ENCODE results near the gene CEP76. TPM values are rescaled to one million over a fixed set of nuclear protein-coding genes. Genes with fewer than 3 reads are reported as not detected.
A peak's percentile ranks its signal among the peaks of the same experiment; 100 is the strongest.

The CEP76 gene
- total RNA-seq, 2 experiments from 2014 or later = 11.9 to 12.5 TPM

- no peak for ATAC-seq
- intact Hi-C loops (cut with micrococcal nuclease) = no loop called here
- Mint-ChIP-seq H3K27ac (no peak overlapping the region), H3K4me1 (ENCODE audit: low read depth) (peaks cover 10% of the 10 kb centered on the region), H3K4me3 (no peak overlapping the region), H3K27me3 (no peaks in the 10 kb centered on the region), H3K9me3 (no peaks in the 10 kb centered on the region), H3K36me3 (ENCODE audit: low read depth) (no peaks in the 10 kb centered on the region)
- ChIA-PET CTCF (interaction anchor here (0.7 to 3.8 kb wide), 11 partner anchors 11 to 189 kb away, joined by 3 to 44 read pairs (median 9); no protein-coding TSS in a partner anchor), POLR2A (interaction anchor here (1.3 kb wide), 1 partner anchor 137 kb away, joined by 3 read pairs; no protein-coding TSS in a partner anchor)
- TF ChIP-seq CTCF (IDR thresholded peaks at IDR 0.05) = no peak
- no peak for DNase-seq
These were observed 42.7 kb upstream of the CEP76 start for GRCh38 chr18:12745095-12745795.

GRCh38 chr18:12744103-12744502 lies 41.6 kb upstream of the CEP76 start:
- POLR2A ChIA-PET = interaction anchor here (1.3 to 1.6 kb wide), 2 partner anchors 138 to 190 kb away, joined by 3 read pairs; no protein-coding TSS in a partner anchor
- Mint-ChIP-seq H3K36me3 (ENCODE audit: low read depth) (no peaks in the 10 kb centered on the region), H3K9me3 (no peaks in the 10 kb centered on the region), H3K4me3 (no peak overlapping the region), H3K4me1 (ENCODE audit: low read depth) (no peaks in the 10 kb centered on the region), H3K27ac (no peak overlapping the region), H3K27me3 (no peaks in the 10 kb centered on the region)
- DNase-seq = no peak
- CTCF ChIA-PET = interaction anchor here (0.7 to 3.8 kb wide), 18 partner anchors 14 to 270 kb away, joined by 3 to 44 read pairs (median 4); no protein-coding TSS in a partner anchor
- peak; percentile 64 for TF ChIP-seq CTCF (IDR thresholded peaks at IDR 0.05)
- ATAC-seq = peak; percentile 53
- intact Hi-C loops (cut with micrococcal nuclease) = loop anchor here (5.0 kb wide), 1 partner anchor 188 kb away; no protein-coding TSS in a partner anchor

GRCh38 chr18:12742453-12742852 lies 39.9 kb upstream of the CEP76 start:
- DNase-seq (no peak), ATAC-seq (no peak)
- no peaks in the 10 kb centered on the region for H3K36me3 Mint-ChIP-seq (ENCODE audit: low read depth)
- no peaks in the 10 kb centered on the region for H3K27me3 Mint-ChIP-seq
- no peaks in the 10 kb centered on the region for H3K9me3 Mint-ChIP-seq
- H3K4me3 Mint-ChIP-seq = no peak overlapping the region
- ChIA-PET POLR2A (interaction anchor here (1.1 kb wide), 1 partner anchor 32 kb away, joined by 3 read pairs; no protein-coding TSS in a partner anchor), CTCF (interaction anchor here (1.3 to 3.8 kb wide), 4 partner anchors 15 to 200 kb away, joined by 4 to 26 read pairs (median 12); no protein-coding TSS in a partner anchor)
- intact Hi-C loops (cut with micrococcal nuclease) = loop anchor here (5.0 kb wide), 1 partner anchor 190 kb away; no protein-coding TSS in a partner anchor
- H3K27ac Mint-ChIP-seq = no peak overlapping the region
- no peak for TF ChIP-seq CTCF (IDR thresholded peaks at IDR 0.05)
- H3K4me1 Mint-ChIP-seq (ENCODE audit: low read depth) = no peaks in the 10 kb centered on the region

- ATAC-seq (peak; percentile 13), DNase-seq (no peak)
- Mint-ChIP-seq H3K9me3 (no peaks in the 10 kb centered on the region), H3K4me1 (ENCODE audit: low read depth) (no peaks in the 10 kb centered on the region), H3K27ac (no peak overlapping the region), H3K4me3 (no peak overlapping the region), H3K27me3 (no peaks in the 10 kb centered on the region), H3K36me3 (ENCODE audit: low read depth) (no peaks in the 10 kb centered on the region)
- ChIA-PET CTCF (interaction anchor here (0.6 to 1.6 kb wide), 2 partner anchors 152 to 193 kb away, joined by 3 to 4 read pairs; no protein-coding TSS in a partner anchor), POLR2A (no interaction called here)
- intact Hi-C loops (cut with micrococcal nuclease) = loop anchor here (5.0 kb wide), 1 partner anchor 191 kb away; no protein-coding TSS in a partner anchor
- TF ChIP-seq CTCF (IDR thresholded peaks at IDR 0.05) = no peak
These were observed 38.8 kb upstream of the CEP76 start for GRCh38 chr18:12741351-12741750.
